AG04449 (cell line): ENCODE measurements around the gene ARL8B.

Experiments
- CTCF ChIA-PET: fragments of 350-600 bp; formaldehyde crosslinking; extraction: SDS; loops from one replicate; lab custom pipeline; 2021; ENCODE audit warnings: antibody characterized with exemption; lab: Yijun Ruan, JAX
- POLR2A ChIA-PET: fragments of 400-600, 350-600 bp; formaldehyde crosslinking; extraction: SDS; loops from one replicate; lab custom pipeline; 2020; ENCODE audit warnings: antibody characterized with exemption, inconsistent platforms; lab: Yijun Ruan, JAX
- DNase-seq: peaks from one replicate; pipeline ENCODE4 v3.0.0-alpha.2; 2010; ENCODE audit warnings: low read depth, low spot score
- H3K4me3 ChIP-seq: 2 replicates; pipeline ENCODE4 v1.5.1; 2011; ENCODE audit warnings: low read depth, mild to moderate bottlenecking, control low read depth, low read length
- TF ChIP-seq, protein P1 (sequence below): IDR thresholded peaks from one replicate; pipeline ENCODE4 v1.5.1; 2011; ENCODE audit warnings: mild to moderate bottlenecking, moderate library complexity, low read length, control low read depth, inconsistent platforms; ENCODE audit not compliant: insufficient read depth; ENCODE audit errors: missing control alignments

ARL8B gene

DNA sequence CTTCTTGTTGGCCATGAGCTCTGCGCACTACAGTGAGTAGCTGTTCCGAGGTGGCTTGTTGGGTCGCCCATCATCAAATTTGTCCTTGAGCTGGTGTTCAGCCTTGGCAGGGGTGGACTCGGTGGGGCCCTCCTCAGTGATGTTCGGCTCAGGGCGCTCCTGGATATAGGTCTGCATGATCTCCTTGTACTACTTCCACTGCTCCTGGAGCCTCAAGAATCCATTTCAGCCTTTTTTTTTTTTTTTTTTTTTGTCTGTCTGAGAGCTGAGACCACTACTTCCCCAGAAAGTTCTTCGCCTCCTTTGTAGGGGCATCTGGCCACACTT is 39.3 kb upstream of the ARL8B start:
- DNase-seq: no peak
- CTCF ChIA-PET: interaction anchor here (0.6 kb wide), 1 partner anchor 251 kb away, joined by 5 read pairs; no protein-coding TSS in a partner anchor
- POLR2A ChIA-PET: no interaction called here
- no peak overlapping the region for H3K4me3 ChIP-seq
- TF ChIP-seq, protein P1, sequence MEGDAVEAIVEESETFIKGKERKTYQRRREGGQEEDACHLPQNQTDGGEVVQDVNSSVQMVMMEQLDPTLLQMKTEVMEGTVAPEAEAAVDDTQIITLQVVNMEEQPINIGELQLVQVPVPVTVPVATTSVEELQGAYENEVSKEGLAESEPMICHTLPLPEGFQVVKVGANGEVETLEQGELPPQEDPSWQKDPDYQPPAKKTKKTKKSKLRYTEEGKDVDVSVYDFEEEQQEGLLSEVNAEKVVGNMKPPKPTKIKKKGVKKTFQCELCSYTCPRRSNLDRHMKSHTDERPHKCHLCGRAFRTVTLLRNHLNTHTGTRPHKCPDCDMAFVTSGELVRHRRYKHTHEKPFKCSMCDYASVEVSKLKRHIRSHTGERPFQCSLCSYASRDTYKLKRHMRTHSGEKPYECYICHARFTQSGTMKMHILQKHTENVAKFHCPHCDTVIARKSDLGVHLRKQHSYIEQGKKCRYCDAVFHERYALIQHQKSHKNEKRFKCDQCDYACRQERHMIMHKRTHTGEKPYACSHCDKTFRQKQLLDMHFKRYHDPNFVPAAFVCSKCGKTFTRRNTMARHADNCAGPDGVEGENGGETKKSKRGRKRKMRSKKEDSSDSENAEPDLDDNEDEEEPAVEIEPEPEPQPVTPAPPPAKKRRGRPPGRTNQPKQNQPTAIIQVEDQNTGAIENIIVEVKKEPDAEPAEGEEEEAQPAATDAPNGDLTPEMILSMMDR: no peak

DNA sequence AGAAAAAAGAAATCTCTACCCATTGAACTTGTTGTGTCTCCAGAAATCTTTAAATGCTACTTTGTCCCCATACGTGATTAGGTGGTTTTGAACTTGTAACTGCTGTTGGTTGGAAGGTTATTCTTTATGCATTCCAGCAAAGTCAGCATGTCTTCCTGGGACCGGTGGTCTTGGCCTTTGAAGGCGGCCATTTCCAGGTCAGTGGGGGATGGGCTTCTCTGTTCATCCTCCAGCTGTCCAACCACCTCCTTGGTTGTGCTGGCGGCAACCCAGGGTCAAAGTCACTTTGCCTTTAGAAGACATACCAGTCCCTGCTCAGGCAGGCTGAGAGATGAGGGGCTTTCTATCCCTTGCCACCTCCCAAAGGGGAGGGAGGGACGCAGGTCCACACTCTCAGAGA is 37.9 kb upstream of the ARL8B start:
- no peak overlapping the region for H3K4me3 ChIP-seq
- ChIA-PET POLR2A (no interaction called here), CTCF (no interaction called here)
- DNase-seq: no peak
- TF ChIP-seq, protein P1: no peak

DNA sequence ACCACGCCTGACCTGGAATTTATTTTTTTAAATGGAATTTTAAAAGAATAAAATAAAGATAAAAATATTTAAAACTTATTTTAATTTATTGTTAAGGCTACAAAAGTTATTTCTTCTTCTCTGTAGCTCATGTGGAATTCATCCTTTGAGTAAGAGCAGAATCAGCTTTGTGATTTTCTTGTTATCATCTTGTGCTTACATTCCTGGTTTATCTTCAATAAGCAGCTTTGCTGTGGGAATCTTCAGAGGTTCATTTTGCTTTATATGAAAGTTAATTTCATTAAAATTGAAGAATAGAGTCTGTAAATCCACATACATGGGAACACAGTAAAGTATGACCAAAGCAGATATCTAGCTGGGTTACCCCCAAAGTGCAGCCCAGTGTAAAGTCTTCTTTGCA is 35.4 kb upstream of the ARL8B start:
- POLR2A ChIA-PET: no interaction called here
- TF ChIP-seq, protein P1: no peak
- H3K4me3 ChIP-seq: no peak overlapping the region
- DNase-seq: no peak
- CTCF ChIA-PET: interaction anchor here (1.3 to 1.5 kb wide), 2 partner anchors 35 to 375 kb away, joined by 3 to 4 read pairs; no protein-coding TSS in a partner anchor

DNA sequence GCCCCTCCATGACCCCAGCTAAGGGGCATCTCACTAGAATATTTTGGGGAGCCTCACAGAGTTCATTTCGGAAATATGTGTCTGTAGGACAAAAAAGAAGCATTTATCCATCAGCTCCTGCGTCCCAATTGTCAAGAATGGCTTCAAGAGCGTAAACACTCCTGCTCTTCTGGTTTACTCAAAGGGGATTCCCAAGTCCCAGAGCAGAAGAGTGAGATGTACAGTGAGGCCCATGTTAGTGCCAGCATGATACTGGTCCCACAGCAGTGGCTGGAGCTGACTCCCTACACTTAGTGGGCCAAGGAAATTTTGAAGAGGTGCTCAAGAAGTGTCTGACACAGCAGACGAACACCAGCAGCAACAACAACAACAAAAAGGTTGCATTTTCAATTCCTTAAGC is 34.9 kb upstream of the ARL8B start:
- TF ChIP-seq, protein P1: no peak
- CTCF ChIA-PET: interaction anchor here (1.1 to 1.5 kb wide), 3 partner anchors 24 to 375 kb away, joined by 3 to 4 read pairs (median 4); no protein-coding TSS in a partner anchor
- no peak for DNase-seq
- no peak overlapping the region for H3K4me3 ChIP-seq
- POLR2A ChIA-PET: no interaction called here

DNA sequence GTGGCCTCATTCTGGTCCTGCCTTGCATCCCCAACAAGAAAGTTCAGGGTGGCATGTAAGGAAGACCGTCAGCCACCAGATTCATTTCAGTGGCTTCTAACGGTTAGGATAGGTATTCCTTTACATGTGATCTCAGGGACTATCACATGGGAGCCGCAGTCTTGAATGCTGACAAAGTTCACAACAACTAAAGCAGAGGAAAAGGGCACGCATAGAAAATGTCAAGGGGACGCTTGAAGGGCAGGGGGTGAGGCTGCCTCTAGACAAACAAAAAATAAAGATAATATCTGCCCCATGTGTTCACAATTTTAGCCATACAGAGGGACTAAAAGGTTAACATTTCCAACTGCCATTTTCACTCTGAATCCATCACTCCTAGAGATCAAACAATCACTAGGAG is 31.9 kb upstream of the ARL8B start:
- TF ChIP-seq, protein P1: no peak
- POLR2A ChIA-PET: no interaction called here
- CTCF ChIA-PET: no interaction called here
- H3K4me3 ChIP-seq: no peak overlapping the region
- DNase-seq: no peak

DNA sequence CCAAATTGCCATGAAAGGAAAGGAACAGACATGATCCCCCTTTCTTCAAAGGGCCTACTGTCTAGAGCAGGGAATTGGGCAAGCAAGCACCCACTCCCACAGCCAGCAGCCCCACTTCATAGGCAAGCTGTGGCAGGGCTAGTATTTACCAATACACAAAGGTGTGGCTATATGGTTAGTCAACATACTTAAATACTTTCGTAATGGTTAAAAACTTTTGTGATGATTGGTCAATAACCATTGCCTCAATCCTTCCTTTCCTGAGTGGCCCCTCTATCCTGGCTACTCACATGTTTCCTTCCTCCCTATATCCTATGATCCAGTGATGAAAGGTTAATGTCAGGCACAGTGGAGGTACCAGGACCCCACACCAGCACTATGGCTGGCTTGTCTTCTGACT is 30.1 kb upstream of the ARL8B start:
- H3K4me3 ChIP-seq: no peak overlapping the region
- TF ChIP-seq, protein P1: no peak
- no peak for DNase-seq
- ChIA-PET POLR2A (interaction anchor here (0.6 kb wide), 1 partner anchor 32 kb away, joined by 4 read pairs; no protein-coding TSS in a partner anchor), CTCF (no interaction called here)
